Measurements from ENCODE around the gene SYNPO.

DNA sequence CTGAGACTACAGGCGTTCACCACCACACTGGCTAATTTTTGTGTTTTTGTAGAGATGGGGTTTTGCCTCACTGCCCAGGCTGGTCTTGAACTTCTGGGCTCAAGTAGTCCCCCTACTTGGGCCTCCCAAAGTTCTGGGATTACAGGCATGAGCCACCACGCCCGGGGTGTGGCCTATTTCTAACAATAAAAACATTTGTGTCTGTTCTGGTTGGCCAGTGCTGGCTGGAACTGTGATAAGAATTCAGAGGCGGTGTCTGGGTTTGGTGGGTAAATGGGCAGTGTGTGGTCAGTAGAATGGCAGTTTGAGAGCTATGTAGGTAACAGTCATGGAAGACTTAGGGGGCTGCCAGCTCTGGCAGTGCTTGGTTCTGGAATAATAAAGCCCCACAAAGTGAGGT lies 46.9 kb upstream of the SYNPO start:
- no peak for TF ChIP-seq EZH2phosphoT487 (conservative IDR thresholded peaks at IDR 0.05; ENCODE audit: low read length)
- TF ChIP-seq, protein P1, sequence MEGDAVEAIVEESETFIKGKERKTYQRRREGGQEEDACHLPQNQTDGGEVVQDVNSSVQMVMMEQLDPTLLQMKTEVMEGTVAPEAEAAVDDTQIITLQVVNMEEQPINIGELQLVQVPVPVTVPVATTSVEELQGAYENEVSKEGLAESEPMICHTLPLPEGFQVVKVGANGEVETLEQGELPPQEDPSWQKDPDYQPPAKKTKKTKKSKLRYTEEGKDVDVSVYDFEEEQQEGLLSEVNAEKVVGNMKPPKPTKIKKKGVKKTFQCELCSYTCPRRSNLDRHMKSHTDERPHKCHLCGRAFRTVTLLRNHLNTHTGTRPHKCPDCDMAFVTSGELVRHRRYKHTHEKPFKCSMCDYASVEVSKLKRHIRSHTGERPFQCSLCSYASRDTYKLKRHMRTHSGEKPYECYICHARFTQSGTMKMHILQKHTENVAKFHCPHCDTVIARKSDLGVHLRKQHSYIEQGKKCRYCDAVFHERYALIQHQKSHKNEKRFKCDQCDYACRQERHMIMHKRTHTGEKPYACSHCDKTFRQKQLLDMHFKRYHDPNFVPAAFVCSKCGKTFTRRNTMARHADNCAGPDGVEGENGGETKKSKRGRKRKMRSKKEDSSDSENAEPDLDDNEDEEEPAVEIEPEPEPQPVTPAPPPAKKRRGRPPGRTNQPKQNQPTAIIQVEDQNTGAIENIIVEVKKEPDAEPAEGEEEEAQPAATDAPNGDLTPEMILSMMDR (IDR thresholded peaks at IDR 0.05; ENCODE audit: insufficient read depth, low read length, poor library complexity, severe bottlenecking), result no peak
